ENCODE results near the gene ACOXL.

ACOXL gene

GRCh38 chr2:110983133-110983532 is 250.8 kb downstream of the ACOXL start:
- DNase-seq: no peak

GRCh38 chr2:110984694-110985490 is 252.5 kb downstream of the ACOXL start:
- no peak for DNase-seq

DNA sequence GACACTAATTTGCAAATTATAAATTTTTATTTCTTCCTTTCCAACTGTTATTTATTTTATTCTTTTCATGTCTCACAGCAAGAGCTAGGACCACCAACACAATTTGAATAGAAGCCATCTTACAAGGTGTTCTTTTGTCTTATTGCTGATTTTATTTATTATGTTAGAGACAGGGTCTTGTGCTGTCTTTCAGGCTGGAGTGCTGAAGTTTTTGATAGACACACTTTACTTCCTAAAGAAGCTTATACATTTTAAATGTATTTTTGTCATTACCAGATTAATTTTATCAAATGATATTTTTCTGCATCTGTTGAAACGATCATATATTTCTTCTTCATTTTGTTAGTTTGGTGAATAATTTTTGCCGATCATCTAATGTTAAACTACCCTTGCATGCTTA is 258.1 kb downstream of the ACOXL start:
- DNase-seq: no peak

- peak in 1 of 2 experiments; percentile 30 for DNase-seq
Observed at GRCh38 chr2:110991911-110992310, 259.5 kb downstream of the ACOXL start.

DNA sequence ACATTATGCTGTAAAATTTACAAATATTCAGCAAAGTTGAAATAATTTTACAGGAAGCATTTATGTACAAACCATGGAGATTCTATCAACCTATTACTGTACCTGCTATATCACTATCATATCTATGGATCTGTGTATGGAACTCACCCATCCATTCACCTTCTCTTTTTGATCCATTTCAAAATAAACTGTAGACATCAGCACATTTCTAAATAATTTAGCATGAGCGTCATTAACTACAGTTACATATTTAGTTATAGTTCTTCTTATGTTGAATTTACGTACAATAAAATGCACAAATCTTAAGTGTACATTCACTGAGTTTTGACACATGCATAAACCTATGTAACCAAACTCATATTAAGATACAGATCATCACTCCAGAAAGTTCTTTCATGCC is 260.5 kb downstream of the ACOXL start:
- no peak for DNase-seq

- no peak for DNase-seq
Observed at GRCh38 chr2:110993557-110994231, 261.3 kb downstream of the ACOXL start.

DNA sequence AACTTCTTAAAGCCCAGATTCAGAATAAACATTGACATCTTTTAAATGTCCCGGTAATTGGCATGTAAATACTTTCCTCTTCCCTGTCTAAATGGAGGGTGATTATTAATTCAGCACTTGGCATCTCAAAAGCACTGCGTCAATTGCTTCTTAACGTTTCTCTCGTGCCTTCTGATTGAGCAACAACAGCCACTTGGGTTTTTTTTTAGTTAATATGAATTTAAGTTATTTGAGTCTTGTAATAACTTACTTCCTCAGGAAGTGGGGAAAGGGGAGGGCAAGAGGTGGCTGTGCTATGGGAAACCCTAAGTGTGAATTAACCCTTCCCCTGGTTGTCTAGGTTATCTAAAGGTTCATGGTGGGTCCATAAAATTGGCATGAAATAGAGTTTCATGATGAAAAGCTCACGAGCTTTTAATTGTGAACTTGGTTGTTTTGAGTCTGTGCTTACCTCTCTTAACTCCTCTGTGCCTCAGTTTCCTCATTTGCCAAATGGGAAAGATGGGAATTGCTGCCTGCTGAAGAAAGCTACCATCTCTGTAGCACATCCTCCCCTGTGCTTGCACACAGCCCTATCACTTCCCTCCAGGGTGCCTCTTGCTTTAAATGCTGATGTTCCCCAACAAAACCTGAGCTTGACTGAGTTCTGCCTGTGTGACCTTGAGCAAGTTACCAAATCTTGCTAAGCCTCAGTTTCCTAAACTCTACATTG is 262.0 kb downstream of the ACOXL start:
- no peak for DNase-seq

DNA sequence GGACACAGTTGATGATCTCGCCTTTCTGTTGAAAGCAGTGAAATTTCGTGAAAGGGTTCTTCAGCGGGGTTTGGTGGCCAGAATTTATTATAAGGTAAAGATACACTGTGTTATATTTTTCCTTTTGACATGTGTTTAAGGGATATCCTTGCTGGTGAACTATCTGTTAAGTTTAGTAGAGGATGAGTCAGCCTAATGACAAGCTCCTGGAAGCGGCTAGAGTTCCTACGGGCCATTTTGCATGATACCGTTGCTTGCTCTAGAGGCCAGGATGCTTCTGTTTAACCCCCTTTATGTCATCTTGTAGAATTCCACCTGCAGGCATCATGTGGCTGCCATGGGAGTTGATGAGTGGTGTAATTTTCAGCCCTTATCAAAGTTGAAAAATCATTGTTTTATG is 263.5 kb downstream of the ACOXL start:
- no peak for DNase-seq

DNA sequence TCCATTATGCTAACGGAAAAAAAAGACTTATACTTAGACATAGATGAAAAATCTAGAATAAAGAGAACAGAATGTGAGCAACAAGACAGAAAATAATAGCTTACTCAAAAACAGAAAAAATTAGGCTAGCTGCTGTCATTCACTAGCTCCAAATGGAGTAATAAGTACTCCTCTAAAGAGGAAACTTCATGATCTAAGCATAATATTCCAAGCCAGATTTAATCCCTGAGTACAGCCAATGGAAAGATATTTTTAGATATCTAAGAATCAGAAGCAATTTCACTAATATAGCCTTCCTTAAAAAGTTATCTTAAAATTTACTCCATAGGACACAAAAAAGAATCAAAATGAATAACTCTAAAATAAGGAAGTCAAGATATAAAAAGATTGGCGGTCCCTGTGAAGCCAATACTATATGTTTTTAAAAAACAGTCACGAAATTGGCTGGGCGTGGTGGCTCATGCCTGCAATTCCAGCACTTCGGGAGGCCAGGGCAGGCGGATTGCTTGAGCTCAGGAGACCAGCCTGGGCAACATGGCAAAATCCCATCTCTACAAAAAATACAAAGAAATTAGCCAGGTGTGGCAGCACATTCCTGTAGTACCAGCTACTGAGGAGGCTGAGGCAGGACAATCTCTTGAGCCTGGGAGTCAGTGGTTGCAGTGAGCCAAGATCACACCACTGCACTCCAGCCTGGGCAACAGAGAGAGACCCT is 265.1 kb downstream of the ACOXL start:
- no peak for DNase-seq

- no peak for DNase-seq
Observed at GRCh38 chr2:110998311-110998710, 265.9 kb downstream of the ACOXL start.

- no peak for DNase-seq
Observed at GRCh38 chr2:110999626-111000025, 267.3 kb downstream of the ACOXL start.

DNA sequence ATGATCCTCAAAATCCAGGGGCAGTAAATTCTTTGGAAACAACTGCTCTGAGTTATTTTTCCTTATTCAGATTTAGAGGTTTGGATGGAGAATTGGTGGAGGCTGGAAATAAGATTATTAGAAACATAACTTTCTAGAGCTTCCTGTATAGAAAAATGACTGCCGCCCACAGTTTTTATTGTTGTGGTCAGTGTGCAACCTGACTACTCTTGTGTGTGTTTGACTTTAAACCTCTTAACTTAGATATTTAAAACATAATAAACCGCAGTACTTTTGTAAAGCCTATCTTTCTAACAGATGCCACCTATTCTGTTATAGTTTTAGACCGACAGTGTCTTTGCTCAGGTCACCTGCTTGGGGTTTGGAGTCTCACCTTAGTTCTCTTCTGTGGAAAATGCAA is 272.9 kb downstream of the ACOXL start:
- no peak for DNase-seq

DNA sequence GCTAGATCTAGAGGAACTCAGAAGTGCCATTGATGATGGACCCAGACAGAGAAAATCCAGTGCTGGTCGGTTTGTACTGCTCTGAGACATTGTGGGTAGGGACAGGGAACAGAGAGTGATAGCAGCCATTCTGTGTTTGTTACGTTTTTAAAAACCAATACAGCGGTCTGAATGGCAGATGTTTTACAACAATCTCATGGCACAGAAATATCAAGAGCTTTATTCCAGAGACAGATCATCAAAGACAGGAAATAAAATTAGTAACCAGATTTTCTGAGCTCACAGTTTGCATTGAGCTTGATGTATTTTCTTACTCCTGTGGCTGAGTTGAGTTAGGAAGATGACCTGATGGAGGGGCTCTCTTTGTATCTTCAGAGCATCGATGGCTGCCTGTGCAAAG is 273.4 kb downstream of the ACOXL start:
- no peak for DNase-seq

DNA sequence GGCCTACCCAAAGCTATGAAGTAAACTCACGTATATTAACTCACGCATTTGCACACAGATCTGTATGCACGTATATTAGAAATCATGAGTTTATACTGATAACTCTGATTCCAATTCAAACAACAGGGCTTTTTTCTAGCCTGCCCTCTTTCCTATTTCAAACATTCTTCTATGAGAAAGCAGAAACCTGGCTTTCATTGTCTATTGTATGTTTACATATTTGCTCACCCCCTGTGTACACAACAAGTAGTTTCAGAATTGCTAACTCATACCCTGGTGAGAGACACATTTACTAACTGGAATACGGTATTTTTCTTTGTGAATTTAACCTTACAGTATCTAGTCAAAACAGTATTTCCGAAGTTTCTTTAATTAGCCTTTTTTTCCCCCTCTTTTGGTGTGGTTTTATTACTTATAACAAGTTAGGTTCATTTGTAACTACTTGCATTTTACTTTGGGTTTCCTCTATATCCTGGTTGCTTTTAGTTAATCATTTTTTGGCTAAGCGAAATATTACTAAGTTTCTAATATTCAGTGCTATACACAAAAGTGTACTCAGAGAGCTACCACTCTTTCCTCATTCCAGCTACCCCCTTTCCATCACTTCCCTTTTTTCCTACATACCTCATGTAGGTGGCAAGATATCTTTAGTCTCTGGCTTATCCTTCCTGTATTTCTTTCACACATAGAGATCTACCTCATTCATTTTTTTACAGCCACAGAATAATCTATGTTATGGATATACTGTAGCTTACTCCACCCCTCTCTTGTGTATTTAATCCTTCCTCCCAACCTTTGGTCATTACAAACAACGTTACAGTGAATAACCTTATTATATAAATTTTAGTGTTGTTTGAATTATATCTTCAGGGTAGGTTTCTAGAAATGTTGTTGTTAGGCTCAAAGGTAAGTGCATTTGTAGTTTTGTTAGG is 275.6 kb downstream of the ACOXL start:
- DNase-seq: no peak

GRCh38 chr2:111011218-111011617 is 278.8 kb downstream of the ACOXL start:
- DNase-seq: no peak

DNA sequence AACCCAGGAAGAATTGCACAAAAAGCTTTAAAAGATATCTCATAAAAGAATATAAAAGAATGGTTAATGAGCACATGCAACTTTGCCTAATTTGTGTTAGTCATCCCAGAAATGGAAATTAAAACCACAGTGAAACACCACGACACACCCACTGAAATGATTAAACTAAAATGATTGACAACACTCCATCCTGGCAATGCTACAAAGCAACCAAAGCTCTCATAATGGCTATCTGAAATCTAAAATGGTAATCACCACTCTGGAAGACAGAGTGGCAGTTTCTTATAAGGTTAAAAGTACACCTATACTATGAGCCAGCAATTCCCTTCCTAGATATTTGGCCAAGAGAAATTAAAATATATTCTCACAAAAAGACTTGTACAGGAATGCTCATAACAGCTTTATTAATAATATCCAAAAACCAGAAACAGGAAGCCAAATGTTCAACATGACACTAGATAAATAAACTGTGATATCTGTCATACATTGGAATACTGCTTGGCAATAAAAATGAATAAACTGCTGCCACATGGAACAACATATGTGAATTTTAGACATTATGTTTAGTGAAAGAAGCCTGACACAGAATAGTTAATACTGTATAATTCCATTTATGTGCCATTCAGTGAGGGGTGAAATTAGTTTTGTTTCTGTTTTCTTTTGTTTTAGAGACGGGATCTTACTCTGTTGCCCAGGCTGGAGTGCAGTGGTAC is 283.1 kb downstream of the ACOXL start:
- no peak for DNase-seq

DNA sequence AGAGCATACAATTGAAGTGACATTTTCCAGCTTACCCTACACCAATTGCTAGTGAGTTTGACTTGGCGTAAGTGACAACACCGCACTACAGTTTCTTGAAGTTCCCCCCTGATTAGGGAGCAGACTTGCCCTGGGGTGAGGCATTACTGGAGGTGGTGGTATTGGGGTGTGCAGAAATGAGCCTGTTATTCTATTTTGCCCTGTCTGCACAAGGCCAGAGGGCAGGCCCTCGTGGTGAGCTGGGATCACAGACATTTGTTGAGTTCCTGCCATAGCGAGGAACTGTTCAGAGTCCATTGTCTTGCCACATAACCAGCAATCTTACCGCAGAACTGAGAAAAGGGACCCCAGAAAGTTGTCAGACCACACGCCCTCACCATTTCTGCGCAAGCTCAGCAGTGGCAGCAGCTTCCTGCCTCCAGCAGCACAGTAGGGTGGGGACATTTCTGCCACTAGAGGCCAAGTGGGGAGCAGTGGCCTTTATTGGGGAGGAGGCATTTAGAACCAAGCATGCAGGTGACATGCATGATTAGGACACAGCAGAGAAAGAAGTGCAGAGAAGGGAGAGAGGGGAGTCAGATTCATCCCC is 284.8 kb downstream of the ACOXL start:
- DNase-seq: no peak

DNA sequence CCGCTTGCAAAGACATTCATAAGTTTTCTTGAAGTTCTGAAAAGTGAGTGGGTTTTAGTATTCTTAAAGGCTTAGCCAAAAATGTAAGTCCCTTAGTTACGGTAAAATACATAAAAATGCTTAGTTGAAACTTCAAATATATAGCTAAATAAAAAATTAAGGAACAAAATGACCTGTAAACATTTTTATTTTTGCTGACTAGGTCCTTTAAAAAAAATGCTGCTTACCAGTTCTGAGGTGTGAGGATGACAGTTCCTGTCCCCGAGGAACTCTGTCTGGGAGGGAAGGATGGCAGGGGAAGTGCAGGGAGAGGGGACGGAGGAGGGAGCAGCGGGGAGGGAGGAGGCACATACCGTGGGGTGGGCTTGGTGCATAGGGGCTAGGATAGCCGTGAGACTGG is 285.5 kb downstream of the ACOXL start:
- no peak for DNase-seq

DNA sequence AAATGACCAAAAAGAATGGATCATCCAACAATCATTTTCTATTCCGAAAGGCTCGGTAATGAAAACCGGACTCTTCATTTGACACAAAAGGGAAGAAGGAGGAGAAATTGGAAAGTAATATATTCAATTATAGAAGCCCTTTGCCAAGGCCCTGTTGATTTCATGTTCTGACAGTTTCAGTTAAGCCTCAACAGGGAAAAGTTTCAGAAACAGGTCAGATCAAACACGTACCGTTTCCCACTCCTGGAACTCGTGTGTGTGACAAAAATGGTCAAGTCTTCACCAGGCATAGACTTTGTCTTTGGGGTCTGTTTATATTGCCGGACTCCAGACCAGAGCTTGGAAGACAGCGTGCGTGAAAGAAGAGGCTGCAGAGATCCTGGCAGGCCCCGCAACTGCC is 287.0 kb downstream of the ACOXL start:
- DNase-seq: no peak

GRCh38 chr2:111022633-111023032 is 290.3 kb downstream of the ACOXL start:
- no peak for DNase-seq

GRCh38 chr2:111024496-111024895 is 292.1 kb downstream of the ACOXL start:
- DNase-seq: no peak

Measured in NCI-H2081 (cell line).